HepG2 (cell line): Measurements from ENCODE around the gene BTAF1. TPM values are rescaled to one million over a fixed set of nuclear protein-coding genes. Genes with fewer than 3 reads are reported as not detected.

ENCODE experiments used
- ERF ChIP-seq: IDR thresholded peaks from 2 replicates; pipeline ENCODE4 v1.6.1; 2018; ENCODE audit warnings: missing biosample characterization, missing genetic modification reagents
- FOXK1 ChIP-seq: sonication (generic); formaldehyde crosslinking; IDR thresholded peaks from 2 replicates; pipeline ENCODE4 v1.4.0; 2020; ENCODE audit warnings: low read depth, missing genetic modification reagents, borderline replicate concordance
- KLF15 ChIP-seq: sonication (generic); formaldehyde crosslinking; IDR thresholded peaks from 2 replicates; pipeline ENCODE4 v1.8.1; 2023; ENCODE audit warnings: borderline replicate concordance, mild to moderate bottlenecking, inconsistent platforms, missing genetic modification reagents, mixed read lengths
- POGZ ChIP-seq: sonication (generic); formaldehyde crosslinking; IDR thresholded peaks from 2 replicates; pipeline ENCODE4 v1.4.0; 2020; ENCODE audit warnings: mild to moderate bottlenecking, missing genetic modification reagents
- SMAD9 ChIP-seq: sonication (generic); formaldehyde crosslinking; IDR thresholded peaks from 2 replicates; pipeline ENCODE4 v1.5.1; 2020; ENCODE audit warnings: mild to moderate bottlenecking, missing genetic modification reagents
- SMARCE1 ChIP-seq: fragments of 450-650 bp; IDR thresholded peaks from 2 replicates; pipeline ENCODE4 v1.6.1; 2017; ENCODE audit warnings: borderline replicate concordance
- SP140L ChIP-seq: sonication (generic); formaldehyde crosslinking; IDR thresholded peaks from 2 replicates; pipeline ENCODE4 v1.4.0; 2020; ENCODE audit warnings: missing genetic modification reagents, borderline replicate concordance
- ZNF230 ChIP-seq: sonication (generic); formaldehyde crosslinking; IDR thresholded peaks from 2 replicates; pipeline ENCODE4 v1.4.0; 2020; ENCODE audit warnings: mild to moderate bottlenecking, missing genetic modification reagents
- ZNF839 ChIP-seq: sonication (generic); formaldehyde crosslinking; IDR thresholded peaks from 2 replicates; pipeline ENCODE4 v1.4.0; 2020; ENCODE audit warnings: missing genetic modification reagents, mild to moderate bottlenecking, borderline replicate concordance
- ZSCAN29 ChIP-seq: sonication (generic); formaldehyde crosslinking; conservative IDR thresholded peaks from 2 replicates; pipeline ENCODE4 v1.4.0; 2020; ENCODE audit warnings: mild to moderate bottlenecking, missing genetic modification reagents
- ZZZ3 ChIP-seq: sonication (generic); formaldehyde crosslinking; IDR thresholded peaks from 2 replicates; pipeline ENCODE4 v1.4.0; 2020; ENCODE audit warnings: missing genetic modification reagents, mild to moderate bottlenecking, borderline replicate concordance
- polyA plus RNA-seq, 8 experiments: library from polyadenylated mRNA; depleted of rRNA in 3 of 8; stranded (reverse) in 7 of 8; unstranded in 1 of 8; fragments of >200 nt; fragmentation: Illumina TruSeq in 4 of 8; extraction: Trizol in 4 of 8; gene quantifications; 2 replicates each; pipeline versions ENCODE4 v1.2.1 to v1.2.3, GENCODE V29; 2011 to 2016; ENCODE audit warnings: low read depth in 4 of 8, missing spikeins in 1 of 8, mixed read lengths in 1 of 8; ENCODE audit not compliant: insufficient read depth in 1 of 8
- total RNA-seq, 5 experiments: library from RNA; depleted of rRNA; stranded (reverse); fragments of >200 nt; fragmentation: Illumina TruSeq; extraction: Trizol; gene quantifications; 2 replicates each; pipeline ENCODE4 v1.2.3, GENCODE V29; 2016; ENCODE audit warnings: low read depth in 1 of 5
- TF ChIP-seq, protein P1 (sequence below): sonication (generic); formaldehyde crosslinking; IDR thresholded peaks from 2 replicates; pipeline ENCODE4 v1.4.0; 2020; ENCODE audit warnings: mild to moderate bottlenecking, missing genetic modification reagents
- TF ChIP-seq, protein P2 (sequence below): sonication (generic); formaldehyde crosslinking; conservative IDR thresholded peaks from 2 replicates; pipeline ENCODE4 v1.8.0; 2022; ENCODE audit warnings: low read depth, missing genetic modification reagents
- TF ChIP-seq, protein P3 (sequence below): sonication (generic); formaldehyde crosslinking; IDR thresholded peaks from 2 replicates; pipeline ENCODE4 v1.4.0; 2020; ENCODE audit warnings: mild to moderate bottlenecking, missing genetic modification reagents
- TF ChIP-seq, protein P4 (sequence below): sonication (generic); formaldehyde crosslinking; IDR thresholded peaks from 2 replicates; pipeline ENCODE4 v1.4.0; 2020; ENCODE audit warnings: missing genetic modification reagents

BTAF1 gene
- total and polyA plus RNA-seq, 2 of the 13 experiments (the other 11 are each of a cell fraction or from before 2014, with no cell fraction given), result 38.6 to 54.1 TPM

DNA sequence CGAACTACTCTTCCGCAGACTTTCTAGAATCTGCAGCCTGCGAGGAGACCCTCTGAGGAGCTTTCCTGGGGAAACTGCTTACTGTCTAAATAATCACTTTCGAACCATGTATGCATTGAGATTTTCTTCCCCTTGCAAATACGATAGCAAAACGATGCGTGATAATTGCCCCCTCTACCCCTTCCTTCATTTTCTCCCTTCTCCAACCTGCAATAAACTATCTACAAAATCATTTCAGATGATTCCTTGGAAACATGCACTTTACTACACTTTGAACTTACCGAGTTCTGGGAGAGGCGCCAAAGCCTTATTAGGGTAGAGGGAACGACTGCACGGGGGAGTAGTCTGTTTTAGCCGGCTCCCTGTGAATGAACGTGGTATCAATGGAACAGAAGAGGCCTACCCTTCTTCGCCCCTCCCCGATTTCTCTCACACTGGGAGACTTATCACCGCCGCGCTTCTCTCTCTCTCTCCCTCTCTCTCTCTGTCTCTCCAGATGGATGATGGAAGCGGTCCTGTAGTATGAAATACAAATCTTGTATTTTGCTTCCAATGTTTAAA, 14.4 kb upstream of the BTAF1 start, which contains the start of gene FGFBP3 (continued):
- TF ChIP-seq, protein P1, sequence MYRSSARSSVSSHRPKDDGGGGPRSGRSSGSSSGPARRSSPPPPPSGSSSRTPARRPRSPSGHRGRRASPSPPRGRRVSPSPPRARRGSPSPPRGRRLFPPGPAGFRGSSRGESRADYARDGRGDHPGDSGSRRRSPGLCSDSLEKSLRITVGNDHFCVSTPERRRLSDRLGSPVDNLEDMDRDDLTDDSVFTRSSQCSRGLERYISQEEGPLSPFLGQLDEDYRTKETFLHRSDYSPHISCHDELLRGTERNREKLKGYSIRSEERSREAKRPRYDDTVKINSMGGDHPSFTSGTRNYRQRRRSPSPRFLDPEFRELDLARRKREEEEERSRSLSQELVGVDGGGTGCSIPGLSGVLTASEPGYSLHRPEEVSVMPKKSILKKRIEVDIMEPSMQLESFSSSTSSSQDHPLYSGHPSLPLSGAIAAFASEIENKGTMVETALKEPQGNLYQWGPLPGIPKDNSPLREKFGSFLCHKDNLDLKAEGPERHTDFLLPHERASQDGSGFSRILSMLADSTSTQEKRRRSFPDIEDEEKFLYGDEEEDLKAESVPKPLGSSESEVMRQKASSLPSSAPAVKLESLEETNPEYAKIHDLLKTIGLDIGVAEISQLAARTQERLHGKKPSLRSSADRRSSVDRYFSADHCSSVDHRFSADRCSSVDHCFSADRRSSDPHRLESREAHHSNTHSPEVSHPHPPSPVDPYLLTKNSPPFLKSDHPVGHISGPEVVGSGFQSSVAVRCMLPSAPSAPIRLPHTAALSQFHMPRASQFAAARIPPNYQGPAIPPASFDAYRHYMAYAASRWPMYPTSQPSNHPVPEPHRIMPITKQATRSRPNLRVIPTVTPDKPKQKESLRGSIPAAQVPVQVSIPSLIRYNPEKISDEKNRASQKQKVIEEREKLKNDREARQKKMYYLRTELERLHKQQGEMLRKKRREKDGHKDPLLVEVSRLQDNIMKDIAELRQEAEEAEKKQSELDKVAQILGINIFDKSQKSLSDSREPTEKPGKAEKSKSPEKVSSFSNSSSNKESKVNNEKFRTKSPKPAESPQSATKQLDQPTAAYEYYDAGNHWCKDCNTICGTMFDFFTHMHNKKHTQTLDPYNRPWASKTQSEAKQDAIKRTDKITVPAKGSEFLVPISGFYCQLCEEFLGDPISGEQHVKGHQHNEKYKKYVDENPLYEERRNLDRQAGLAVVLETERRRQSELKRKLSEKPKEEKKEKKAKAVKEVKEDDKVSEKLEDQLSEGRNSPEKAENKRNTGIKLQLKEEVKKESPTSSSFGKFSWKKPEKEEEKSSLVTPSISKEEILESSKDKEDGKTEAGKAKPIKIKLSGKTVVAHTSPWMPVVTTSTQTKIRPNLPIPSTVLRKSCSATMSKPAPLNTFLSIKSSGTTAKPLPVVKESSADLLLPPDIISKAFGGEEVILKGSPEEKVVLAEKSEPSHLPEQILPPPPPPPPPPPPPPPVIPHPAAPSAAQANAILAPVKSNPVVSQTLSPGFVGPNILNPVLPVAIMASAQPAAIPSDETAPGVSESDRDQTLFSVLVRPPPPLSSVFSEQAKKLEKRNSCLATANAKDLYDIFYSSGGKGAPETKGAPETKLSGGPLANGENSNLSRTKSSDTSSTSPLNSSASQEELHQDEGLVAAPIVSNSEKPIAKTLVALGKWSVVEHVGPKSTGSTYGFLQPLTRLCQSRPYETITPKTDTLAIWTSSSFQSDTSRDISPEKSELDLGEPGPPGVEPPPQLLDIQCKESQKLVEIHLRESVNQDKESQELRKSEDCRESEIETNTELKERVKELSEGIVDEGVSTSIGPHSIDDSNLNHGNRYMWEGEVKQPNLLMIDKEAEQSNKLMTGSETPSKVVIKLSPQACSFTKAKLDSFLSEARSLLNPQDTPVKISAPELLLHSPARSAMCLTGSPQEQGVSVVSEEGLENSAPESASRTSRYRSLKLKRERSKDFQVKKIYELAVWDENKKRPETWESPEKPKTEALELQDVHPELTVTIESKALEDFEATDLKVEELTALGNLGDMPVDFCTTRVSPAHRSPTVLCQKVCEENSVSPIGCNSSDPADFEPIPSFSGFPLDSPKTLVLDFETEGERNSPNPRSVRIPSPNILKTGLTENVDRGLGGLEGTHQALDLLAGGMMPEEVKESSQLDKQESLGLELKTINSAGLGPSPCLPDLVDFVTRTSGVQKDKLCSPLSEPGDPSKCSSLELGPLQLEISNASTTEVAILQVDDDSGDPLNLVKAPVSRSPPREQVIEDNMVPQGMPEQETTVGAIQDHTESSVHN, result no peak
- no peak for TF ChIP-seq ZZZ3 (CRISPR knock-in tag)
- 0 out of 2 replicates have a peak, but pooled peaks have one; percentile 4 for TF ChIP-seq FOXK1
- TF ChIP-seq SMARCE1, result no peak
- TF ChIP-seq, protein P2, sequence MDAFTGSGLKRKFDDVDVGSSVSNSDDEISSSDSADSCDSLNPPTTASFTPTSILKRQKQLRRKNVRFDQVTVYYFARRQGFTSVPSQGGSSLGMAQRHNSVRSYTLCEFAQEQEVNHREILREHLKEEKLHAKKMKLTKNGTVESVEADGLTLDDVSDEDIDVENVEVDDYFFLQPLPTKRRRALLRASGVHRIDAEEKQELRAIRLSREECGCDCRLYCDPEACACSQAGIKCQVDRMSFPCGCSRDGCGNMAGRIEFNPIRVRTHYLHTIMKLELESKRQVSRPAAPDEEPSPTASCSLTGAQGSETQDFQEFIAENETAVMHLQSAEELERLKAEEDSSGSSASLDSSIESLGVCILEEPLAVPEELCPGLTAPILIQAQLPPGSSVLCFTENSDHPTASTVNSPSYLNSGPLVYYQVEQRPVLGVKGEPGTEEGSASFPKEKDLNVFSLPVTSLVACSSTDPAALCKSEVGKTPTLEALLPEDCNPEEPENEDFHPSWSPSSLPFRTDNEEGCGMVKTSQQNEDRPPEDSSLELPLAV (CRISPR knock-in tag), result no peak
- no peak for TF ChIP-seq ZSCAN29 (CRISPR knock-in tag)
- peak; percentile 9; the same call in 1 of the 2 replicates for TF ChIP-seq POGZ (CRISPR knock-in tag)
- no peak for TF ChIP-seq ZNF839
- TF ChIP-seq ZNF230 (CRISPR knock-in tag), result 0 out of 2 replicates have a peak, but pooled peaks have one; percentile 3
- TF ChIP-seq, protein P3, sequence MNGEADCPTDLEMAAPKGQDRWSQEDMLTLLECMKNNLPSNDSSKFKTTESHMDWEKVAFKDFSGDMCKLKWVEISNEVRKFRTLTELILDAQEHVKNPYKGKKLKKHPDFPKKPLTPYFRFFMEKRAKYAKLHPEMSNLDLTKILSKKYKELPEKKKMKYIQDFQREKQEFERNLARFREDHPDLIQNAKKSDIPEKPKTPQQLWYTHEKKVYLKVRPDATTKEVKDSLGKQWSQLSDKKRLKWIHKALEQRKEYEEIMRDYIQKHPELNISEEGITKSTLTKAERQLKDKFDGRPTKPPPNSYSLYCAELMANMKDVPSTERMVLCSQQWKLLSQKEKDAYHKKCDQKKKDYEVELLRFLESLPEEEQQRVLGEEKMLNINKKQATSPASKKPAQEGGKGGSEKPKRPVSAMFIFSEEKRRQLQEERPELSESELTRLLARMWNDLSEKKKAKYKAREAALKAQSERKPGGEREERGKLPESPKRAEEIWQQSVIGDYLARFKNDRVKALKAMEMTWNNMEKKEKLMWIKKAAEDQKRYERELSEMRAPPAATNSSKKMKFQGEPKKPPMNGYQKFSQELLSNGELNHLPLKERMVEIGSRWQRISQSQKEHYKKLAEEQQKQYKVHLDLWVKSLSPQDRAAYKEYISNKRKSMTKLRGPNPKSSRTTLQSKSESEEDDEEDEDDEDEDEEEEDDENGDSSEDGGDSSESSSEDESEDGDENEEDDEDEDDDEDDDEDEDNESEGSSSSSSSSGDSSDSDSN, result no peak
- 0 out of 2 replicates have a peak, but pooled peaks have one; percentile 86 for TF ChIP-seq SP140L (CRISPR knock-in tag)
- TF ChIP-seq ERF (CRISPR knock-in tag), result no peak
- 0 out of 2 replicates have a peak, but pooled peaks have one; percentile 30 for TF ChIP-seq KLF15 (CRISPR knock-in tag)
- TF ChIP-seq, protein P4, sequence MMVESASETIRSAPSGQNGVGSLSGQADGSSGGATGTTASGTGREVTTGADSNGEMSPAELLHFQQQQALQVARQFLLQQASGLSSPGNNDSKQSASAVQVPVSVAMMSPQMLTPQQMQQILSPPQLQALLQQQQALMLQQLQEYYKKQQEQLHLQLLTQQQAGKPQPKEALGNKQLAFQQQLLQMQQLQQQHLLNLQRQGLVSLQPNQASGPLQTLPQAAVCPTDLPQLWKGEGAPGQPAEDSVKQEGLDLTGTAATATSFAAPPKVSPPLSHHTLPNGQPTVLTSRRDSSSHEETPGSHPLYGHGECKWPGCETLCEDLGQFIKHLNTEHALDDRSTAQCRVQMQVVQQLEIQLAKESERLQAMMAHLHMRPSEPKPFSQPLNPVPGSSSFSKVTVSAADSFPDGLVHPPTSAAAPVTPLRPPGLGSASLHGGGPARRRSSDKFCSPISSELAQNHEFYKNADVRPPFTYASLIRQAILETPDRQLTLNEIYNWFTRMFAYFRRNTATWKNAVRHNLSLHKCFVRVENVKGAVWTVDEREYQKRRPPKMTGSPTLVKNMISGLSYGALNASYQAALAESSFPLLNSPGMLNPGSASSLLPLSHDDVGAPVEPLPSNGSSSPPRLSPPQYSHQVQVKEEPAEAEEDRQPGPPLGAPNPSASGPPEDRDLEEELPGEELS (CRISPR knock-in tag), result no peak
- TF ChIP-seq SMAD9, result no peak
